Lower lobe of right lung (tissue), 2 donors: ENCODE data around the gene NEDD4L. TPM values are rescaled to one million over a fixed set of nuclear protein-coding genes. Genes with fewer than 3 reads are reported as not detected.

Experiments
- ATAC-seq, 2 donors: fragments of 200-7000 bp; cut with Tn5 transposase; one replicate each; pipeline ENCODE4 v1.9.1; 2020 to 2022; ENCODE audit warnings: mild to moderate bottlenecking in 2 of 2, moderate library complexity in 2 of 2
- DNase-seq: peaks from one replicate; pipeline ENCODE4 v3.0.0-alpha.2; 2020
- H3K27ac ChIP-seq: fragments of 200-600 bp; one replicate; pipeline ENCODE4 v1.8.0; 2022
- H3K27me3 ChIP-seq: fragments of 200-600 bp; one replicate; pipeline ENCODE4 v1.8.0; 2022; ENCODE audit warnings: low read depth
- H3K36me3 ChIP-seq: fragments of 200-600 bp; one replicate; pipeline ENCODE4 v1.8.0; 2022; ENCODE audit warnings: mild to moderate bottlenecking
- H3K4me1 ChIP-seq: fragments of 200-600 bp; one replicate; pipeline ENCODE4 v1.8.0; 2022
- H3K4me3 ChIP-seq: fragments of 200-600 bp; one replicate; pipeline ENCODE4 v1.8.0; 2022; ENCODE audit warnings: mild to moderate bottlenecking
- H3K9me3 ChIP-seq: fragments of 200-600 bp; one replicate; pipeline ENCODE4 v1.8.0; 2022
- intact Hi-C: fragments of 100-400 bp; cut with DNase I; formaldehyde crosslinking; loops from one replicate; pipeline ENCODE4 v1.11.0; 2022
- total RNA-seq: library from RNA; stranded (reverse); fragmentation: NEBNext Ultra II Directional; extraction: Animal tissue kit (Norgen Biotek cat#: 25700); gene quantifications from one replicate; pipeline ENCODE4 v1.2.1, GENCODE V29; 2021
- TF ChIP-seq, protein P1 (sequence below): fragments of 200-600 bp; IDR thresholded peaks from one replicate; pipeline ENCODE4 v1.8.0; 2022; ENCODE audit warnings: antibody characterized with exemption, mild to moderate bottlenecking
- donor health status: DM: no; HTN: yes; CAD: no; lungs with severe emphysema.

NEDD4L gene
- total RNA-seq, 1 donor from 2014 or later: 203 TPM

DNA sequence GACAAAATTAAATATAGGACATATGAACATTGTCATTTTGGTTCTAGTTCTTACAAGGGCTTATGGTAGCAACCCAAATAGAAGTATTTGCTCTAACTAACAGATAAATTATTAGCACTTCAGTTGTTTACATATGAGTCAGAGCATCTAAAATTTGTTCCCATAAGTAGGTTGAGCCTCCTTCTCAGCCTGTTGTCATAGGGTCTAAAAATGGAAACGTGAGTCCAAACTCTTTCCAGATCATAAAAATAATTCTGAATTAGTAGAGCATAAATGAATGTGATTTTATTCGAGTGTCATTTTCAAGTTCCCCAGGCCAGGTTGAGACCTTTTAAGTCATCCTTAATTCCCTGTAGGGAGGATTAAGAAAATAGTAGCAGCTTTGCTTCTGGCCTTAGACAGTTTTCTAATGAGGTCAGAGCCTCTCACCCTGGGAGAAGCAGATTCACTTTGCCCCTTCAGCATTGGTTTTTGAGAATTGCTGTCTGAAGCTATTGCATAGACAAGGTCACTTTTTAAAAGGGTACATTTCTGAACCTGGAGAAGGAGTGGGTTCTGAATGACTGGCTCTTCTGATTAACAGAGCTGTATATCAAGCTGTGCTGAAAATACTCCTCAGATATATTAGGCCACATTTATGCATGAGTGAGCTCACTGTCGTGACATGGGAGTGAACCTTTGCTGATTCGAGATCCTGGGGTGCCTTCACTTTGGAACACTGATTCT is 164.3 kb downstream of the NEDD4L start:
- ATAC-seq (peak in 1 of 2 donors; percentile 64), DNase-seq (no peak)
- peaks cover 16% of the 10 kb centered on the region for H3K4me1 ChIP-seq
- no peaks in the 10 kb centered on the region for H3K9me3 ChIP-seq
- no peaks in the 10 kb centered on the region for H3K36me3 ChIP-seq
- intact Hi-C loops: no loop called here
- no peaks in the 10 kb centered on the region for H3K27me3 ChIP-seq
- no peak overlapping the region for H3K4me3 ChIP-seq
- H3K27ac ChIP-seq: no peak overlapping the region
- TF ChIP-seq, protein P1, sequence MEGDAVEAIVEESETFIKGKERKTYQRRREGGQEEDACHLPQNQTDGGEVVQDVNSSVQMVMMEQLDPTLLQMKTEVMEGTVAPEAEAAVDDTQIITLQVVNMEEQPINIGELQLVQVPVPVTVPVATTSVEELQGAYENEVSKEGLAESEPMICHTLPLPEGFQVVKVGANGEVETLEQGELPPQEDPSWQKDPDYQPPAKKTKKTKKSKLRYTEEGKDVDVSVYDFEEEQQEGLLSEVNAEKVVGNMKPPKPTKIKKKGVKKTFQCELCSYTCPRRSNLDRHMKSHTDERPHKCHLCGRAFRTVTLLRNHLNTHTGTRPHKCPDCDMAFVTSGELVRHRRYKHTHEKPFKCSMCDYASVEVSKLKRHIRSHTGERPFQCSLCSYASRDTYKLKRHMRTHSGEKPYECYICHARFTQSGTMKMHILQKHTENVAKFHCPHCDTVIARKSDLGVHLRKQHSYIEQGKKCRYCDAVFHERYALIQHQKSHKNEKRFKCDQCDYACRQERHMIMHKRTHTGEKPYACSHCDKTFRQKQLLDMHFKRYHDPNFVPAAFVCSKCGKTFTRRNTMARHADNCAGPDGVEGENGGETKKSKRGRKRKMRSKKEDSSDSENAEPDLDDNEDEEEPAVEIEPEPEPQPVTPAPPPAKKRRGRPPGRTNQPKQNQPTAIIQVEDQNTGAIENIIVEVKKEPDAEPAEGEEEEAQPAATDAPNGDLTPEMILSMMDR: no peak

DNA sequence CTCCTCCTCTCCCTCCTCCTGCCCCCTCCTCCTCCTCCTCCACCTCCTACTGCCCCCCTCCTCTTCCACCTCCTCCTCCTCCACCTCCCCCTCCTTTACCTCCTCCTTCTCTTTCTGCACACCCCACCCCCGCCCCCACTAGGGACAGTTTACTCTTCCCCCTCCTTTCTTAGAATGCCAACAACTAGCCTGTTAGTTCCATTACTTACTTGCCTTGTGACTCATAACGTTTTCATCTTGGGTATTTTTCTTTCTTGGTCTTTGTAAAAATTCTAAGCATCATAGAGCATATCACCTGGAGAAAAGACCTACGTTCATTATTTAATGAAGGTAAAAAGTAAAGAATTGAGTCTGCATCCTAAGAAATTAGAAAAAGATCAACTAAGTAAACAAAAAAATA is 165.3 kb downstream of the NEDD4L start:
- H3K36me3 ChIP-seq: no peaks in the 10 kb centered on the region
- no peak overlapping the region for H3K27ac ChIP-seq
- intact Hi-C loops: no loop called here
- H3K9me3 ChIP-seq: no peaks in the 10 kb centered on the region
- TF ChIP-seq, protein P1: no peak
- H3K4me3 ChIP-seq: no peak overlapping the region
- peaks cover 16% of the 10 kb centered on the region for H3K4me1 ChIP-seq
- H3K27me3 ChIP-seq: no peaks in the 10 kb centered on the region
- ATAC-seq: no peak
- no peak for DNase-seq

DNA sequence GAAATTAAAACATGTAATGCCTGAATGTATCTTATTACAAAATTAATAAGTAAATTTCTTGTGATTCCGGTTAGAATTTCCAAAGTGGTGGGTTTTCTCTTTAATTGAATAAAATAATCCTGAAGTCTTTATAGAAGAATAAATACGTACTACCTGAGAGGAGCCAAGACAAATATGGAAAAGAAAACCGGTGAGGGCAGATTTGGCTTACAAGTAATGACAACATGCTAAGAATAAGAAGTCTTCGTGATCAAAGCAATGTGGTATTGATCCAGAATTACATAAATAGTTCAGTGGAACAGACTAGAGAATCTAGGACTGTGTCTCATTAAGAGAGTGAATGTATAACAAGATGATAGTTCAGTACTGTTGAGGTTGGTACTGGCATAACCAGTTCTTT is 167.5 kb downstream of the NEDD4L start:
- Histone ChIP-seq H3K4me3 (no peak overlapping the region), H3K4me1 (peaks cover 27% of the 10 kb centered on the region), H3K36me3 (no peaks in the 10 kb centered on the region), H3K27ac (no peak overlapping the region), H3K27me3 (no peaks in the 10 kb centered on the region), H3K9me3 (no peaks in the 10 kb centered on the region)
- TF ChIP-seq, protein P1: no peak
- DNase-seq: no peak
- intact Hi-C loops: no loop called here
- no peak for ATAC-seq

DNA sequence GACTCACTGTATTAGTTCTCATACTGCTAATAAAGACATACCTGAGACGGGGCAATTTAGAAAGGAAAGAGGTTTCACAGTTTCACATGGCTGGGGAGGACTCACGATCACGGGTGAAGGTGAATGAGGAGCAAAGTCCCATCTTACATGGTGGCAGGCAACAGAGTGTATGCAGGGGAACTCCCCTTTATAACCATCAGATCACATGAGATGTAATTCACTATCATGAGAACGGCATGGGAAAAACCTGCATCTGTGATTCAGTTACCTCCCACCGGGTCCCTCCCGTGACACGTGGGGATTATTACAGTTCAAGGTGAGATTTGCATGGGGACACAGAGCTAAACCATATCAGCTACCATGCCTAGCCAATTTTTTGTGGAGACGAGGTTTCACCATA is 168.2 kb downstream of the NEDD4L start:
- Histone ChIP-seq H3K4me3 (no peak overlapping the region), H3K4me1 (peaks cover 26% of the 10 kb centered on the region), H3K27ac (no peak overlapping the region), H3K36me3 (no peaks in the 10 kb centered on the region), H3K9me3 (no peaks in the 10 kb centered on the region), H3K27me3 (no peaks in the 10 kb centered on the region)
- ATAC-seq (no peak), DNase-seq (no peak)
- intact Hi-C loops: no loop called here
- TF ChIP-seq, protein P1: no peak

DNA sequence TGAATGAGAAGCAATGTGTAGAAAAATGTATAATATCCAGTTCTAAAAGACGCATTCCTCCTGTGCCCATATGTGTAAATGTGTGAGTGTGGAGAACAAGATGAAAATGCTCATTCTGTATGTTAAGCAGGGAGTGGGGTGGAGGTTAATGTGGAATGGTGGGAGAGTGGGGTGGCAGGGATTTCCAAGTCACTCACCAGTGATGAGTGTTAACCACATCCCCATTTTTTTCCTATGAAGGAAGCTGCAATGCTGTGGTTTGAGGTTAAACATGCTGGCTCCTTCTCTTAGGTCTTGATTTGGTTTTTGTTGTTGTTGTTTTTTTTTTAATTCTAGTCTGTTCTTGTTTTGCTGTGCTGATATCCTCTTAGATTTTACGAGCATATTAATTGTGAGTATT is 169.4 kb downstream of the NEDD4L start:
- DNase-seq (no peak), ATAC-seq (peak in 1 of 2 donors; percentile 65)
- TF ChIP-seq, protein P1: no peak
- H3K27me3 ChIP-seq: no peaks in the 10 kb centered on the region
- H3K27ac ChIP-seq: no peak overlapping the region
- H3K9me3 ChIP-seq: no peaks in the 10 kb centered on the region
- H3K4me3 ChIP-seq: no peak overlapping the region
- intact Hi-C loops: no loop called here
- H3K4me1 ChIP-seq: peaks cover 15% of the 10 kb centered on the region
- no peaks in the 10 kb centered on the region for H3K36me3 ChIP-seq
